Breast epithelium (tissue), 4 donors: Measurements from ENCODE around the gene PPP1R15A. TPM values are rescaled to one million over a fixed set of nuclear protein-coding genes. Genes with fewer than 3 reads are reported as not detected.
A peak's percentile ranks its signal among the peaks of the same experiment; 100 is the strongest.

ENCODE experiments used
- DNase-seq, 2 donors: peaks; one replicate each; pipeline ENCODE4 v3.0.0-alpha.2; 2019; ENCODE audit warnings: low spot score in 2 of 2
- H3K27ac ChIP-seq, 2 donors: fragments of 200-600 bp; sonication (generic) in 1 of 2; one replicate each; pipeline ENCODE4 v1.5.1; 2016 to 2019; ENCODE audit warnings: mild to moderate bottlenecking in 1 of 2
- H3K27me3 ChIP-seq, 2 donors: fragments of 200-600 bp; sonication (generic) in 1 of 2; one replicate each; pipeline versions ENCODE4 v1.5.1 to v1.6.0; 2017 to 2019; ENCODE audit warnings: control low read depth in 1 of 2, mild to moderate bottlenecking in 1 of 2
- H3K36me3 ChIP-seq: fragments of 200-600 bp; one replicate; pipeline ENCODE4 v1.5.1; 2019
- H3K4me1 ChIP-seq, 2 donors: fragments of 200-600 bp; sonication (generic); one replicate each; pipeline ENCODE4 v1.5.1; 2016 to 2019; ENCODE audit warnings: control low read depth in 1 of 2
- H3K4me3 ChIP-seq, 3 donors: fragments of 200-600 bp; sonication (generic); 1 replicate in 2 of 3; 2 replicates in 1 of 3; pipeline ENCODE4 v1.5.1; 2016 to 2019; ENCODE audit warnings: mild to moderate bottlenecking in 3 of 3, moderate library complexity in 2 of 3
- H3K9me3 ChIP-seq, 2 donors: fragments of 200-600 bp; sonication (generic) in 1 of 2; one replicate each; pipeline ENCODE4 v1.5.1; 2016 to 2019; ENCODE audit warnings: control low read depth in 1 of 2
- CTCF ChIP-seq, 3 donors: fragments of 450-650 bp; IDR thresholded peaks; one replicate each; pipeline ENCODE4 v1.5.1; 2016 to 2017; ENCODE audit warnings: antibody characterized with exemption in 3 of 3, mild to moderate bottlenecking in 3 of 3, moderate library complexity in 3 of 3
- POLR2A ChIP-seq: fragments of 450-650 bp; IDR thresholded peaks from one replicate; pipeline ENCODE4 v1.6.1; 2016; ENCODE audit warnings: antibody characterized with exemption, mild to moderate bottlenecking, moderate library complexity
- POLR2AphosphoS5 ChIP-seq, 3 donors: sonication (generic); formaldehyde crosslinking; IDR thresholded peaks; one replicate each; pipeline ENCODE4 v1.6.1; 2017; ENCODE audit warnings: antibody characterized with exemption in 3 of 3
- intact Hi-C: fragments of 100-400 bp; cut with DNase I; formaldehyde crosslinking; loops from one replicate; pipeline ENCODE4 v1.15.1; 2023; ENCODE audit warnings: low total_unique reads
- total RNA-seq, 3 donors: library from RNA; depleted of rRNA; stranded (reverse); fragments of >200 nt; gene quantifications; one replicate each; pipeline ENCODE4 v1.1.0, GENCODE V29; 2016

The PPP1R15A gene
- total RNA-seq, 3 donors from 2014 or later = 59.6 to 74.2 (median 65.4) TPM

DNA sequence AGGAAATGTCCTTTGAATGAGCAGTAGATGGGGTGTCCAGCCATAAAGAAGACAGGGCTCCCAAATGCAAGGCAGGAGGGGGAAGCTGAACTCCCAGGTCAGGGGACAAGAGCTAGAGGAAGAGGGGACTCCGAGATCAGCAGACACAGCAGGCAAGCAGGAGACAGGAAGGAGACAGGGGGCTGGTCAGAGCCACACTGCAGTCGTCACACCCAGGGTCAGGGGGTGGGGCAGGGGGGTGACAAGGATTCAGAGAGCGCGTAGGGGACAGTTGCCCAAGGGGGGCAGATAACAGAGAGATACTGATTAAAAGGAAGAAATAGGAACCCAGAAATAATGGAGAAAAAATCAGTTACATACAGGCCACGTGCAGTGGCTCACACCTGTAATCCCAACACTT lies 39.2 kb upstream of the PPP1R15A start:
- Histone ChIP-seq H3K4me3 (no peak overlapping the region), H3K9me3 (no peaks in the 10 kb centered on the region), H3K36me3 (no peaks in the 10 kb centered on the region), H3K27me3 (no peaks in the 10 kb centered on the region), H3K27ac (no peak overlapping the region), H3K4me1 (no peaks in the 10 kb centered on the region)
- TF ChIP-seq CTCF (IDR thresholded peaks at IDR 0.05) = no peak
- no peak for TF ChIP-seq POLR2A
- no peak for TF ChIP-seq POLR2AphosphoS5 (IDR thresholded peaks at IDR 0.05)
- intact Hi-C loops = loop anchor here (5.0 kb wide), 1 partner anchor 36 kb away; no protein-coding TSS in a partner anchor
- DNase-seq = no peak

GRCh38 chr19:48833977-48834376 lies 38.2 kb upstream of the PPP1R15A start:
- Histone ChIP-seq H3K27me3 (no peaks in the 10 kb centered on the region), H3K4me1 (no peaks in the 10 kb centered on the region), H3K27ac (no peak overlapping the region), H3K36me3 (no peaks in the 10 kb centered on the region), H3K4me3 (no peak overlapping the region), H3K9me3 (no peaks in the 10 kb centered on the region)
- TF ChIP-seq POLR2A (no peak), POLR2AphosphoS5 (IDR thresholded peaks at IDR 0.05) (no peak), CTCF (IDR thresholded peaks at IDR 0.05) (no peak)
- intact Hi-C loops = loop anchor here (5.0 kb wide), 1 partner anchor 37 kb away; no protein-coding TSS in a partner anchor
- no peak for DNase-seq

DNA sequence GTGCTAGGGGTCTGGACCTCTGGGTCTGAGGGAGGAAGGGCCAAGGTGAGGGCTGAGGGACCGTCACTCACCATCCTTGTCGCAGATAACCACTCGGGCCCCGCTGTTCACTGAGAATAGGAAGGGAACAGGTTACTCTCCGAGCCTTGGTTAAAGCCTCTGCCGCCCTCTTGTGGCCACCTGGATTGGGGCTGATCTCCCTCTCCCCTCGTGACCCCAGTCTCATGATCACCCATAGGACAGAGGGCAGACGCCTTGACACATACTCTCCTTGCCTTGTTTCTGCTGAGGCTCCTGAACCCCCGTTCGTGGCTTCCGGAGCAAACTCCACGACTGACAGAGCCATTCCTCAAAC lies 36.5 kb upstream of the PPP1R15A start:
- TF ChIP-seq POLR2A (no peak), CTCF (IDR thresholded peaks at IDR 0.05) (peak; percentile 90 to 98 (median 97)), POLR2AphosphoS5 (IDR thresholded peaks at IDR 0.05) (peak; percentile 87 to 96 (median 95))
- intact Hi-C loops = no loop called here

DNA sequence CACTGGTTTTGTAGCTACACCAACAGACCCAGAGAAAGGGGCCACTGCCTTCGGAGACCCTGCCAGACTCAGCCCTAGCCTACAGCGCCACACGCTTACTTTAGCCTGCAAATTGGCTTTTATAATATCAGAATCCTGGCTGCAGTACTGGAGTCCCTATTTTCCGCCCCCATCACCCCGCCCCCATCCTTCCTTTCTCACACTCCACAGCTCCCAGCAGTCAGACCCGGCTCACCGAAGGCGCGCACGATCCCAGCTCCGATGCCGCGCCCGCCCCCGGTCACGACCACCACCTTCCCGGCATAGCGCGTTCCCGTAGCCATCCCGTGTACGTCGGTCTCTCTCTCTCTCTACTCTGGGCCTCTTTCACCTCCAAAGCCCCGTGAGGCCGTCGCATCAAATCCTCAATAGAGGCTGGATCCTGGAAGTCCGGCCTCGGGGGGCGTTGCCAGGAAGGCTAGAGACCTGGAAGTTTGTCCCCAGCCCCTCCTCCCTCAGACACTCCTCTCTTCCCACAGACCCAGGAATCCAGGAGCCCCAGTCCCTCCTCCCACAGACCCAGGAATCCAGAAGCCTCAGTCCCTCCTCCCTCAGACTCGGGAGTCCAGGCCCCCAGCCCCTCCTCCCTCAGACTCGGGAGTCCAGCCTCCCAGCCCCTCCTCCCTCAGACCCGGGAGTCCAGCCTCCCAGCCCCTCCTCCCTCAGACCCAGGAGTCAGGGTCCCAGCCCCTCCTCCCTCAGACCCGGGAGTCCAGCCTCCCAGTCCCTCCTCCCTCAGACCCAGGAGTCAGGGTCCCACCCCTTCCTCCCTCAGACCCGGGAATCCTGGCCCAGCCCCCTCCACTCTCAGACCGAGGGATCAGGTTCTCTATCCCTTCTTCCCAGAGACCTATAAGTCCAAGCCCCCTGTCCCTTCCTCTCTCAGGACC lies 35.9 kb upstream of the PPP1R15A start, which contains the start of gene HSD17B14:
TSS of gene HSD17B14 (minus strand) at position 403 of the 929 bp plus-strand sequence. CDS start at position 323, 80 bp downstream.
- Histone ChIP-seq H3K27ac (peak within 1 kb of the TSS; percentile 88 to 91), H3K36me3 (no peaks in the 10 kb centered on the region), H3K27me3 (no peaks in the 10 kb centered on the region), H3K9me3 (no peaks in the 10 kb centered on the region), H3K4me3 (peak within 1 kb of the TSS; percentile 41 to 69 (median 52)), H3K4me1 (no peaks in the 10 kb centered on the region)
- DNase-seq = peak in 1 of 2 donors; percentile 67
- intact Hi-C loops = no loop called here
- TF ChIP-seq POLR2A (no peak), POLR2AphosphoS5 (IDR thresholded peaks at IDR 0.05) (no peak), CTCF (IDR thresholded peaks at IDR 0.05) (peak in 1 of 3 donors; percentile 20)

More for the DNA sequence above, 36.5 kb upstream of the PPP1R15A start:
- peak; percentile 95 for DNase-seq
- no peaks in the 10 kb centered on the region for H3K9me3 ChIP-seq
- peak overlapping the region; percentile 41 to 69 (median 52) for H3K4me3 ChIP-seq
- H3K4me1 ChIP-seq = no peaks in the 10 kb centered on the region
- no peaks in the 10 kb centered on the region for H3K36me3 ChIP-seq
- H3K27ac ChIP-seq = peak overlapping the region; percentile 88 to 91
- H3K27me3 ChIP-seq = no peaks in the 10 kb centered on the region

DNA sequence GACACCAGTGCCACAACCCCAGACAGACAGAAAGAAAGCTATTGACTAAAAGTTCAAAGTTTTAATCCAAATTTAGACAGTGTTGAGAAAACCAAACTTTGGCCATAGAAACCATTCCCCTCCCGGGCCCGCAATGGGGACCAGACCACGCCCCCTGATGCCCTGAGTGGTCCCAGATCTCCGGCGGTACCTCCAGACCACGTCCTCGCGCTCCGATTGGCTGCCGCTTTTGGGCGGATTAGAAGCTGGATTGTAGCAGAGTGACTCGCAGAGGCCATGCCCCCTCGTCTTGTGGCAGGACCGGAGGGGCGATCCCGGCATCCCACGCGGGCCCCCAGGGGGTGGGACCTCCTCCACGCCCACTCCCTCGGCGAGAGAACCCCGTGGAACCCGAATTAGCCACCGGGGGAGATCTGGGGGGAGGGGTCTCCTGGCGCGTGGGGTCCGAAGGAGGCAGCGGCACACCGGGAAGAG lies 35.1 kb upstream of the PPP1R15A start:
- H3K36me3 ChIP-seq = no peaks in the 10 kb centered on the region
- H3K4me3 ChIP-seq = peak overlapping the region; percentile 41 to 69 (median 52)
- peak overlapping the region; percentile 88 to 91 for H3K27ac ChIP-seq
- no peaks in the 10 kb centered on the region for H3K4me1 ChIP-seq
- H3K27me3 ChIP-seq = no peaks in the 10 kb centered on the region
- no peaks in the 10 kb centered on the region for H3K9me3 ChIP-seq
- intact Hi-C loops = no loop called here
- DNase-seq = peak; percentile 65 to 86
- TF ChIP-seq CTCF (IDR thresholded peaks at IDR 0.05) (no peak), POLR2AphosphoS5 (IDR thresholded peaks at IDR 0.05) (peak in 1 of 3 donors; percentile 53), POLR2A (no peak)
